Chondrocyte (in vitro differentiated cells): Measurements from ENCODE around the gene FBXW8. TPM values are rescaled to one million over a fixed set of nuclear protein-coding genes. Genes with fewer than 3 reads are reported as not detected.
A peak's percentile ranks its signal among the peaks of the same experiment; 100 is the strongest.

ENCODE experiments used
- DNase-seq: peaks from one replicate; pipeline ENCODE4 v3.0.0; 2021; ENCODE audit warnings: mixed read lengths, low spot score
- H3K27ac Mint-ChIP-seq: one replicate; pipeline ENCODE4 v1.8.0; 2021; ENCODE audit warnings: mild to moderate bottlenecking, moderate library complexity, mixed read lengths; ENCODE audit not compliant: unreplicated experiment
- H3K27me3 Mint-ChIP-seq: 2 replicates; pipeline ENCODE4 v1.8.0; 2021; ENCODE audit warnings: low read depth, mixed read lengths
- H3K36me3 Mint-ChIP-seq: 2 replicates; pipeline ENCODE4 v1.8.0; 2021; ENCODE audit warnings: low read depth, mixed read lengths
- H3K4me1 Mint-ChIP-seq: 2 replicates; pipeline ENCODE4 v1.8.0; 2021; ENCODE audit warnings: low read depth, mild to moderate bottlenecking, mixed read lengths
- H3K4me3 Mint-ChIP-seq: one replicate; pipeline ENCODE4 v1.8.0; 2021; ENCODE audit warnings: mild to moderate bottlenecking, moderate library complexity, mixed read lengths; ENCODE audit not compliant: unreplicated experiment
- H3K9me3 Mint-ChIP-seq: 2 replicates; pipeline ENCODE4 v1.8.0; 2021; ENCODE audit warnings: low read depth, mixed read lengths
- CTCF ChIP-seq: fragments of 200-600 bp; sonication (generic); IDR thresholded peaks from 2 replicates; pipeline ENCODE4 v1.5.0; 2021; ENCODE audit warnings: antibody characterized with exemption, mild to moderate bottlenecking, moderate library complexity
- total RNA-seq: library from RNA; stranded (reverse); gene quantifications from 3 replicates; pipeline ENCODE4 v1.2.1, GENCODE V29; 2021

FBXW8 gene
- total RNA-seq, 1 donor from 2014 or later, result 30.3 TPM

GRCh38 chr12:117007577-117007976 lies 96.8 kb downstream of the FBXW8 start:
- no peak for DNase-seq
- Mint-ChIP-seq H3K27me3 (no peaks in the 10 kb centered on the region), H3K9me3 (no peaks in the 10 kb centered on the region), H3K27ac (no peak overlapping the region), H3K4me1 (peaks cover 40% of the 10 kb centered on the region), H3K4me3 (no peak overlapping the region), H3K36me3 (peaks cover 23% of the 10 kb centered on the region)
- no peak for TF ChIP-seq CTCF

GRCh38 chr12:117009759-117010158 lies 99.0 kb downstream of the FBXW8 start:
- Mint-ChIP-seq H3K36me3 (peaks cover 28% of the 10 kb centered on the region), H3K27ac (peak overlapping the region; percentile 72), H3K27me3 (no peaks in the 10 kb centered on the region), H3K9me3 (peaks cover 9% of the 10 kb centered on the region), H3K4me3 (no peak overlapping the region), H3K4me1 (peaks cover 41% of the 10 kb centered on the region)
- no peak for DNase-seq
- TF ChIP-seq CTCF, result no peak

GRCh38 chr12:117010693-117011451 lies 100.1 kb downstream of the FBXW8 start:
- H3K36me3 Mint-ChIP-seq, result peaks cover 27% of the 10 kb centered on the region
- TF ChIP-seq CTCF, result peak; percentile 22

GRCh38 chr12:117011988-117012805 lies 101.4 kb downstream of the FBXW8 start:
- peaks cover 41% of the 10 kb centered on the region for H3K4me1 Mint-ChIP-seq

More at GRCh38 chr12:117010693-117011451, 100.1 kb downstream of the FBXW8 start:
- H3K4me1 Mint-ChIP-seq, result peaks cover 41% of the 10 kb centered on the region
- H3K27ac Mint-ChIP-seq, result peak overlapping the region; percentile 85
- peaks cover 10% of the 10 kb centered on the region for H3K9me3 Mint-ChIP-seq
- H3K4me3 Mint-ChIP-seq, result no peak overlapping the region
- no peak for DNase-seq
- H3K27me3 Mint-ChIP-seq, result no peaks in the 10 kb centered on the region

More at GRCh38 chr12:117011988-117012805, 101.4 kb downstream of the FBXW8 start:
- Mint-ChIP-seq H3K27ac (peak overlapping the region; percentile 85), H3K36me3 (peaks cover 32% of the 10 kb centered on the region), H3K9me3 (peaks cover 10% of the 10 kb centered on the region), H3K4me3 (no peak overlapping the region), H3K27me3 (no peaks in the 10 kb centered on the region)
- DNase-seq, result no peak
- peak; percentile 32 for TF ChIP-seq CTCF
